Adipose tissue (tissue), 3 donors: ENCODE results near the gene VMA21. TPM values are rescaled to one million over a fixed set of nuclear protein-coding genes. Genes with fewer than 3 reads are reported as not detected.

Source experiments
- H3K27ac ChIP-seq: one replicate; pipeline ENCODE4 v1.5.1; 2013; ENCODE audit warnings: low read depth, low read length
- WGBS, 3 donors: extraction: QIAGEN DNeasy Blood & Tissue Kit; methylation state at CpG; one replicate each; pipeline ENCODE4 v1.1.7; 2013; 5-methylcytosine and 5-hydroxymethylcytosine counted together
- polyA plus RNA-seq, 3 donors: library from polyadenylated mRNA; stranded (reverse); fragments of 200-250 nt; gene quantifications; one replicate each; pipeline ENCODE4 v1.2.3, GENCODE V29; 2013
- donor health status: healthy with polysubstance abuse.
- donor health status: Bipolar disorder and iron deficiency.
- donor health status: healthy.

The VMA21 gene
- polyA plus RNA-seq, 3 donors, result 4.2 to 10.4 (median 10.1) TPM

DNA sequence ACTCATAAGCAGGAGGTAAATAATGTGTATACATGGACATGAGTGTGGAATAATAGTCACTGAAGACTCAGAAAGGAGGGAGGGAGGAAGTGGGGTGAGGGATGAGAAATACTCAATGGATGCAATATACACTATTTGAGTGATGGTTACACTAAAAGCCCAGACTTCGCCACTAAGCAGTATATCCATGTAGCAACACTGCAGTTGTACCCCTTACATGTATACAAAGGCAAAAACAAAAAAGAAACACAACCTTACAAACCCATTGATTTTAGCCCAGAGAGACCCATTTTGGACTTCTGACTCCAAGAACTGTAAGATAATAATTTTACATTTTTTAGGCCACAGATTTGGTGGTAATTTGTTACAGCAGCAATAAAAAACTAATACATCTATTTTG lies 51.5 kb downstream of the VMA21 start:
- 88 to 100% (median 89%) methylated on average over 1 of the region's 1 CpG for WGBS, 3 donors
- H3K27ac ChIP-seq, result no peak overlapping the region

GRCh38 chrX:151458824-151459223 lies 61.8 kb downstream of the VMA21 start:
- H3K27ac ChIP-seq, result no peak overlapping the region
- 54 to 86% (median 76%) methylated on average over 1 of the region's 1 CpG for WGBS, 3 donors

Other genes with a start within 250 kb of the VMA21 start
- gene GPR50, start 220.6 kb upstream of the VMA21 start, polyA plus RNA-seq, result under 1 TPM in 1 of 3 donors, not detected in 2; 0.04 TPM
- not detected for gene PASD1, start 166.5 kb downstream of the VMA21 start, polyA plus RNA-seq